K562 (cell line): ENCODE measurements around the gene GJB6. TPM values are rescaled to one million over a fixed set of nuclear protein-coding genes. Genes with fewer than 3 reads are reported as not detected.
A peak's percentile ranks its signal among the peaks of the same experiment; 100 is the strongest.

Source experiments
- BCOR ChIP-seq: fragments of 450-650 bp; IDR thresholded peaks from 2 replicates; pipeline ENCODE4 v1.6.1; 2016
- BRCA1 ChIP-seq, 2 experiments: fragments of 450-650 bp in 1 of 2; sonication (generic) in 1 of 2; formaldehyde crosslinking in 1 of 2; IDR thresholded peaks; 2 replicates each; pipeline versions ENCODE4 v1.5.0 to v1.6.1; 2017 to 2020; ENCODE audit warnings: mild to moderate bottlenecking in 1 of 2, missing genetic modification reagents in 1 of 2
- E2F1 ChIP-seq: sonication (generic); formaldehyde crosslinking; IDR thresholded peaks from 2 replicates; pipeline ENCODE4 v1.8.1; 2023; ENCODE audit warnings: mild to moderate bottlenecking, missing genetic modification reagents, moderate library complexity
- ETV1 ChIP-seq: fragments of 450-650 bp; conservative IDR thresholded peaks from 2 replicates; pipeline ENCODE4 v1.6.1; 2016; ENCODE audit warnings: missing genetic modification characterization, control low read depth, low read depth, missing compliant biosample characterization
- GABPA ChIP-seq: fragments of 200-800 bp; sonication (Bioruptor generic); conservative IDR thresholded peaks from 2 replicates; pipeline ENCODE4 v1.6.1; 2016; ENCODE audit warnings: low read depth, missing genetic modification characterization, missing compliant biosample characterization
- MGA ChIP-seq: fragments of 450-650 bp; IDR thresholded peaks from 2 replicates; pipeline ENCODE4 v1.6.1; 2016; ENCODE audit warnings: mild to moderate bottlenecking, moderate library complexity
- RAD21 ChIP-seq, 2 experiments: fragments of 250-450 bp in 1 of 2; fragments of 450-650 bp in 1 of 2; sonication (Bioruptor Pico) in 1 of 2; formaldehyde crosslinking in 1 of 2; IDR thresholded peaks in 1 of 2; conservative IDR thresholded peaks in 1 of 2; 2 replicates each; pipeline versions ENCODE4 v1.4.0 to v1.8.0; 2020 to 2022; ENCODE audit warnings: mild to moderate bottlenecking in 2 of 2, moderate library complexity in 1 of 2
- RFX1 ChIP-seq: fragments of 450-650 bp; IDR thresholded peaks from 2 replicates; pipeline ENCODE4 v1.6.1; 2016; ENCODE audit warnings: mild to moderate bottlenecking, moderate library complexity
- SPI1 ChIP-seq: IDR thresholded peaks from 2 replicates; pipeline ENCODE4 v1.6.1; 2011; ENCODE audit warnings: low read depth, low read length, control low read depth, borderline replicate concordance
- SREBF2 ChIP-seq: sonication (generic); formaldehyde crosslinking; IDR thresholded peaks from 2 replicates; pipeline ENCODE4 v1.4.0; 2020; ENCODE audit warnings: mild to moderate bottlenecking, missing genetic modification reagents
- ZNF449 ChIP-seq: fragments of 250-450 bp; sonication (Bioruptor Pico); IDR thresholded peaks from 2 replicates; pipeline ENCODE4 v1.8.0; 2022; ENCODE audit warnings: moderate library complexity, mild to moderate bottlenecking, inconsistent platforms
- polyA plus RNA-seq, 8 experiments: library from polyadenylated mRNA; depleted of rRNA in 4 of 8; stranded (reverse) in 5 of 8; unstranded in 3 of 8; fragments of >200 nt; fragmentation: Nextera tagmentation in 2 of 8; fragmentation: Illumina TruSeq in 1 of 8; extraction: Ambion mirVana in 2 of 8; extraction: Trizol in 1 of 8; gene quantifications; 2 replicates each; pipeline versions ENCODE4 v1.2.1 to v1.2.3, GENCODE V29; 2011 to 2014; ENCODE audit warnings: inconsistent platforms in 1 of 8, missing spikeins in 1 of 8
- total RNA-seq, 7 experiments: library from RNA; depleted of rRNA in 6 of 7; stranded (reverse); fragments of >200 nt in 6 of 7; fragmentation: Illumina TruSeq in 2 of 7; extraction: Trizol in 2 of 7; gene quantifications; 2 replicates each; pipeline versions ENCODE4 v1.2.1 to v1.2.3, GENCODE V29; 2011 to 2021; ENCODE audit warnings: low replicate concordance in 1 of 7

GJB6 gene
- total and polyA plus RNA-seq, 9 of the 15 experiments (the other 6 are each of a cell fraction or from before 2014, with no cell fraction given): not detected

GRCh38 chr13:20188667-20189553 is 43.2 kb downstream of the GJB6 start (continued):
- TF ChIP-seq SPI1: 0 out of 2 replicates have a peak, but pooled peaks have one; percentile 13
- TF ChIP-seq ZNF449 (CRISPR knock-in tag): no peak
- TF ChIP-seq SREBF2 (CRISPR knock-in tag): no peak
- no peak for TF ChIP-seq BRCA1 (IDR thresholded peaks at IDR 0.05)
- no peak for TF ChIP-seq BRCA1 (CRISPR knock-in tag; IDR thresholded peaks at IDR 0.05)
- no peak for TF ChIP-seq RFX1
- TF ChIP-seq GABPA (tag): peak; percentile 79
- TF ChIP-seq MGA: peak; percentile 71
- TF ChIP-seq BCOR: no peak
- no peak for TF ChIP-seq E2F1
- 0 out of 4 replicates have a peak, but pooled peaks of 1 of the 2 experiments have one; percentile 9 for TF ChIP-seq RAD21 (CRISPR knock-in tag; conservative IDR thresholded peaks at IDR 0.05 in 1 of 2, IDR thresholded peaks at IDR 0.05 in 1 of 2)
- peak; percentile 87 for TF ChIP-seq ETV1 (tag)
